Body of pancreas (tissue), 4 donors: ENCODE results near the gene RNF8.

Experiments
- POLR2A ChIP-seq, 3 donors: fragments of 450-650 bp; IDR thresholded peaks; one replicate each; pipeline ENCODE4 v1.6.1; 2016; ENCODE audit warnings: antibody characterized with exemption in 3 of 3, mild to moderate bottlenecking in 2 of 3
- TF ChIP-seq, protein P1 (sequence below), 7 experiments: fragments of 450-650 bp in 4 of 7; fragments of 200-600 bp in 3 of 7; sonication (generic) in 3 of 7; IDR thresholded peaks; one replicate each; pipeline ENCODE4 v1.5.1; 2016 to 2019; ENCODE audit warnings: antibody characterized with exemption in 7 of 7

GRCh38 chr6:37316071-37316470, 37.7 kb upstream of the RNF8 start:
- no peak for TF ChIP-seq POLR2A (IDR thresholded peaks at IDR 0.05)
- TF ChIP-seq, protein P1, sequence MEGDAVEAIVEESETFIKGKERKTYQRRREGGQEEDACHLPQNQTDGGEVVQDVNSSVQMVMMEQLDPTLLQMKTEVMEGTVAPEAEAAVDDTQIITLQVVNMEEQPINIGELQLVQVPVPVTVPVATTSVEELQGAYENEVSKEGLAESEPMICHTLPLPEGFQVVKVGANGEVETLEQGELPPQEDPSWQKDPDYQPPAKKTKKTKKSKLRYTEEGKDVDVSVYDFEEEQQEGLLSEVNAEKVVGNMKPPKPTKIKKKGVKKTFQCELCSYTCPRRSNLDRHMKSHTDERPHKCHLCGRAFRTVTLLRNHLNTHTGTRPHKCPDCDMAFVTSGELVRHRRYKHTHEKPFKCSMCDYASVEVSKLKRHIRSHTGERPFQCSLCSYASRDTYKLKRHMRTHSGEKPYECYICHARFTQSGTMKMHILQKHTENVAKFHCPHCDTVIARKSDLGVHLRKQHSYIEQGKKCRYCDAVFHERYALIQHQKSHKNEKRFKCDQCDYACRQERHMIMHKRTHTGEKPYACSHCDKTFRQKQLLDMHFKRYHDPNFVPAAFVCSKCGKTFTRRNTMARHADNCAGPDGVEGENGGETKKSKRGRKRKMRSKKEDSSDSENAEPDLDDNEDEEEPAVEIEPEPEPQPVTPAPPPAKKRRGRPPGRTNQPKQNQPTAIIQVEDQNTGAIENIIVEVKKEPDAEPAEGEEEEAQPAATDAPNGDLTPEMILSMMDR (IDR thresholded peaks at IDR 0.05): no peak
